ENCODE results near the gene PRR23E.

Gene PRR23E

DNA sequence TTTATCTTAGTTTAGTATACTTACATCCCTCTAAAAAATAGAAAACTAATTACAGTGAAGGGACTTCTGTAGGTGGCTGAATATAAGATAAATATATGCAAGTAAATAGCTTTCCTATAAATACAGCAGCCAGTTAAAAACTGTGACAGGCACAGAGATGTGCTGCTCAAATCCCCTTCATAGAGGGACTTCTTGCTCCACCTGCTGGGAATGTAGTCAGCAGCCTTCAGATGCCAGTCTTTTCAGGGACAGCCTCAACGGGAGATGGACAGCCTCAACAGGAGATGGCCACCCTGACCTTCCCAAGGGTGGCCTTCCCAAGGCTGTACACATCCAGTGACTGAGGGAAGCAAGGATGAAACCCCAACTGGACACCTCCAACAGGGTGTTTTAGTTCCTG lies 15.7 kb upstream of the PRR23E start:
- TF ChIP-seq TAF1 (IDR thresholded peaks at IDR 0.05; ENCODE audit: borderline replicate concordance, insufficient read depth, low read length): no peak
- no peak for TF ChIP-seq SIN3A (IDR thresholded peaks at IDR 0.05; ENCODE audit: borderline replicate concordance, insufficient read depth, low read length)
- no peak for TF ChIP-seq POLR2AphosphoS5 (IDR thresholded peaks at IDR 0.05; ENCODE audit: low read depth, low read length)
- TF ChIP-seq REST (IDR thresholded peaks at IDR 0.05; ENCODE audit: insufficient read depth in 1 of 2, low read depth in 2 of 2, low read length in 2 of 2): no peak
- no peak for TF ChIP-seq FOXP2 (optimal IDR thresholded peaks at IDR 0.05; ENCODE audit: borderline replicate concordance, extremely low read depth, extremely low read length, insufficient read depth)

GRCh38 chr3:127180859-127181258 lies 12.1 kb upstream of the PRR23E start:
- TF ChIP-seq TAF1 (IDR thresholded peaks at IDR 0.05; ENCODE audit: borderline replicate concordance, insufficient read depth, low read length): no peak
- no peak for TF ChIP-seq POLR2AphosphoS5 (IDR thresholded peaks at IDR 0.05; ENCODE audit: low read depth, low read length)

GRCh38 chr3:127182431-127182830 lies 10.5 kb upstream of the PRR23E start:
- TF ChIP-seq POLR2AphosphoS5 (IDR thresholded peaks at IDR 0.05; ENCODE audit: low read depth, low read length): no peak
- TF ChIP-seq REST (IDR thresholded peaks at IDR 0.05; ENCODE audit: insufficient read depth in 1 of 2, low read depth in 2 of 2, low read length in 2 of 2): no peak
- no peak for TF ChIP-seq FOXP2 (optimal IDR thresholded peaks at IDR 0.05; ENCODE audit: borderline replicate concordance, extremely low read depth, extremely low read length, insufficient read depth)
- no peak for TF ChIP-seq TAF1 (IDR thresholded peaks at IDR 0.05; ENCODE audit: borderline replicate concordance, insufficient read depth, low read length)
- TF ChIP-seq SIN3A (IDR thresholded peaks at IDR 0.05; ENCODE audit: borderline replicate concordance, insufficient read depth, low read length): no peak

DNA sequence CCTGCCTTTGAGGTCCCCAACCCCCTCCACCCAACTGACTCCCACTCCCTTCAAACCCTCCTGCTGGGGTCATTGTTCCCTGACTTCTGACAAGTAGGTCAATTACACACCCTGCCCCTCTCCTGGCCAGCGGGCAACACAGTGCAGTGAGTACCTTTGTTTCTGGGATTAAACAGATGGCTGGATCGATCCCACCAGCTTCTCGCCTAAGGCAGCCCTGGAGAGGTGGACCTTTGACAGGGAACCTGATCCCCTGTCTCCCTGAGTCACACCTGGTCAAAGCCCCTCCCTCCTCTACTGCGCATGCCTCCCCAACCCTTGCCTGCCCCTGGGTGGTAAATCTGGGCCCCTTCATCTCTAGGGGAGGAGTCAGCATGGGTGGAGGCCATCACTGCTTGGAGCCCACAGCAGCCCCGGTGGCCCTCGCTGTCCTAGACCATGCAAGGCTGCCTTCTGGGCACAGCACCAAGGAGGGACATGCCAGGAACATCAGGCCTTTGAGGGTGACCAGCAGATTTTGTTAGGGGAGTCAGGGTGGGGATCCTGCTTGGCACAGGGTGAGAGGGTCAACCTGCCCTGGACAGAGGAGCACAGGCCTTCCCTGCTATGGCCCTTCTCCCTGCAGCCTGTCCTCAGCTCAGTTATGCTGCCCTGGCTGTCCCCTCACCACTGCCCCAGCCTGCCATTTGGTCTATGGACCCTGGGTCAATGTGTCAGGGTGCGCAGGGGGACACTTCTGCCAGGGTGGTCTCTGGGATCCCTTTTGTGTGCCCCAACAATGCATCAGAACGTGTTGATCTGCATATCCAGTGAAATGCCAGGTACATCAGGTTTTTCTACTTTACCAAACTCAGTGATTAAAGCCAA lies 9.8 kb upstream of the PRR23E start:
- TF ChIP-seq POLR2AphosphoS5 (IDR thresholded peaks at IDR 0.05; ENCODE audit: low read depth, low read length) (no peak), SIN3A (IDR thresholded peaks at IDR 0.05; ENCODE audit: borderline replicate concordance, insufficient read depth, low read length) (no peak), REST (IDR thresholded peaks at IDR 0.05; ENCODE audit: insufficient read depth in 1 of 2, low read depth in 2 of 2, low read length in 2 of 2) (no peak)

GRCh38 chr3:127183931-127184869 lies 8.7 kb upstream of the PRR23E start:
- no peak for TF ChIP-seq FOXP2 (optimal IDR thresholded peaks at IDR 0.05; ENCODE audit: borderline replicate concordance, extremely low read depth, extremely low read length, insufficient read depth)
- TF ChIP-seq SIN3A (IDR thresholded peaks at IDR 0.05; ENCODE audit: borderline replicate concordance, insufficient read depth, low read length): no peak
- TF ChIP-seq REST (IDR thresholded peaks at IDR 0.05; ENCODE audit: insufficient read depth in 1 of 2, low read depth in 2 of 2, low read length in 2 of 2): no peak
- TF ChIP-seq POLR2AphosphoS5 (IDR thresholded peaks at IDR 0.05; ENCODE audit: low read depth, low read length): no peak
- TF ChIP-seq TAF1 (IDR thresholded peaks at IDR 0.05; ENCODE audit: borderline replicate concordance, insufficient read depth, low read length): no peak

All from PFSK-1 (cell line).